DLD1 (cell line): ENCODE results near the gene AICDA.

Experiments used
- in situ Hi-C: cut with HindIII; loops from 2 replicates; pipeline ENCODE4 v1.10.0; 2017; ENCODE audit warnings: low sequenced_read_pairs

The AICDA gene

GRCh38 chr12:8559676-8560075, 53.0 kb downstream of the AICDA start:
- in situ Hi-C loops = no loop called here

DNA sequence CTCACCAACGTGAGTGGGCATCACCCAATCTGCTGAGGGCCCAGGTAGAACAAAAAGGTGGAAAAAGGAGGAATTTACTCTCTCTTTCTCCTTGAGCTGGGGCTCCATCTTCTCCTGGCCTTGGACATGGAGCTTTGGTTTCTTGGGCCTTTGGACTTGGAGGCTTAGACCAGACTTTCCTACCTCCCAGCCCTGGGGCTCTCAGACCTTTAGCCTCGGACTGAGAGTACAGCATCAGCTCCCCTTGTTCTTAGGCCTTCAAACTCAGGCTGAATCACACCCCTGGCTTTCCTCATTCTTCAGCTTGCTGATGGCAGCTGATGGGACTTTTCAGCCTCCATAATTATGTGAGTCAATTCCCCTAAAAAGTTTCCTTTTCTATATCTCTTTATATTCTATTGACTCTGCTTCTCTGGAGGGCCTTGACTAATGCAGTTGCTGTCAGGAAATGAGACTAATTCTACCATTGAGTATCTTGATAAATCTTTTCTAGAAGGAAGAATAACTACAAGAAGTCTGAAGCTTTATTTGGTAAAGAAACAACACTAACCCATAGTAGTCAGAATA, 56.0 kb downstream of the AICDA start:
- in situ Hi-C loops = no loop called here

DNA sequence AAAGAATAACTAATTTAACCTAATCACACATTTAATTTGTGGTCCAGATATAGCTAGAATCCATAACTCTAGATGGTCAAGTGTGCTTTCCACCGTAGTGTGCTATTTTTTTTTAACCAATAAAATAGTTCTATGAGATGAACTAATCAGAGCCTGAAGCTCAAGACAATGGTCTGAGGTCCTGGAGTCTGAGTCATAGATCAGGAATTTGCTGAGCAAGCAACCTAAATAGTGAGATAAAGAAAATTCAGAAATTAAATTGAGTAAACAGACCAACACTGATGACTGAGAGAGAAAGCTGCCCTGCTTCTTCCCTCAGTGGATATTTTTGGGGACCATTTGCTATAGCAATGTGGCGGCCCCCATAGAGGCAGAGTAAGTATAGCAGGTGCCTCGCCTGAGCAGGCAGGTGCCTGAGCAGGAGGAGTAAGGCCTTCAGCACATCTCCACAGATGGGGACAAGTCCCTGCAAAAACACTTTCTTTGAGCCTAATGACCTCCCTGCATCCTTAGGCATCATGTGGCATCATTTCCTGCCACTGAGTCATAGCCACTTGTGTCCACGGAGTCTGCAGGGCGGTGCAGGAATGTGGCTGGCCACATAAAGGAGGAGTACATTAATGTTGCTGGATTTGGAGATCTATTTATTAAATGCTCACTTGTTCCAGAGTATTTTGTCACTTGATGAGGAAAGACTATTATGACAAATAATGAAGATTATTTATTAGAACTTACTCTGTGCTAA, 58.0 kb downstream of the AICDA start:
- in situ Hi-C loops = no loop called here

- in situ Hi-C loops = no loop called here
These were observed 59.5 kb downstream of the AICDA start for GRCh38 chr12:8553088-8553627.
